GM21381 (cell line): ENCODE measurements around the gene C10orf71.

Experiments
- ATAC-seq: cut with Tn5 transposase; IDR thresholded peaks from one replicate; pipeline ENCODE4 v1.9.1; 2021; ENCODE audit warnings: mild to moderate bottlenecking, moderate library complexity; ENCODE audit not compliant: unreplicated experiment

The C10orf71 gene

DNA sequence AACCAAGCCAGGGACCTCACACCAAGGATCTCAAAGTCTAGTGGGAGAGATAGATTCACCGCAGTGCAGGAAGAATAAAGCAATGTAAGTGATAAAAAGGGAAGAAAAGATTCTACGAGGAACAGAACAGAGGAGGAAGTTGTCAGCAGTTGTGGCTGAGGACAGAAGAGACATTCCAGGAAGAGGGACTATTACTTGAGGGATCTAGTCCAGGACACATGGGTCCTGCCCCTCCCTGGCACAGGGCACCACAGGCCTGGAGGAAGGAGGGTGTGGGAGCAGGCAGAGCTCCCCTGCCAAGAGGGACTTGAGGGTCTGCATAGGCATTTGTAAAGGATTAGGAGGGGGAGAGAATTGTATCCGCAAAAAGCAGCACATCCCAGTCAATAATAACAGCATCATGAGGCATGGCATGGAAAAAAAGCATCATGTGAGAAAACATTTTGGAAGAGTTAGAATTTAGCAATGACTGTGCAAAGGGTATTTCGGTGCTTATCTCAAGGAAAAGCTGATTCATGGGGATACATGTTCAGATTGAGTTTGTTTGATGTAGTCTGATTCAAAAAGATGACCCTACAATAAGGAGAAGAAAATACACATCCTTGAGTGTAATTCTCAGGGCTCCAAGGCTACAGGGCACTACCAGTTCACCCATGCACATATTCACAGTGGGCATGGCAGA is 12.7 kb downstream of the C10orf71 start:
- no peak for ATAC-seq

DNA sequence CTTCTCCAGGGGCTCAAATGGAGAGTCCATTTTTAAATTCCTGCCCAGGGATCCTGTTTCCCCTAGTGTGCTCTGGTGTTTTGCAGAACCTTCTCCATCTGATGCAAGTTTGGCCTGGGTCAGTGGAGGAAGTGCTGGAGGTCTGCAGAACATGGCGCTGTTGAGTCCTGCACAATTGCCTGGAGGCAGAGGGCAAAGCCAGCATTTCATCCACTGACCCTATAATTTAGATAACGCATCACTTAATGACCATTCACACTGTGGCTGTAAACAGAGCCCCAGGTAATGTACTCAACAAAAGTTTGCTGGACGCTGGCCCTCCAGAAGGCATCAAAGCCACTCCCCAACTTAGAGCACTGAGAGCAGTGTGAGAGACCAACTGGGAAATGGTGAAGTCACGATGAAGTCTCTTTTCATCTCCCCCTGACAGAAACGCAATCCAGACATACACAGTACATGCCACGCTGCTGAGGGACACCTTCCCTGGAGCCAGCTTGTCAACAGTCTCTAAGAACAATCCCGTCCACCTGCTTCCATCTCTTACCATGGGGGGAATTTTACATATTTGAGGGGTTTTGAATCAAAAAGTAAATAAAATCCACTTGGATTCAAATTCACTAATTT is 13.4 kb downstream of the C10orf71 start:
- ATAC-seq = no peak

DNA sequence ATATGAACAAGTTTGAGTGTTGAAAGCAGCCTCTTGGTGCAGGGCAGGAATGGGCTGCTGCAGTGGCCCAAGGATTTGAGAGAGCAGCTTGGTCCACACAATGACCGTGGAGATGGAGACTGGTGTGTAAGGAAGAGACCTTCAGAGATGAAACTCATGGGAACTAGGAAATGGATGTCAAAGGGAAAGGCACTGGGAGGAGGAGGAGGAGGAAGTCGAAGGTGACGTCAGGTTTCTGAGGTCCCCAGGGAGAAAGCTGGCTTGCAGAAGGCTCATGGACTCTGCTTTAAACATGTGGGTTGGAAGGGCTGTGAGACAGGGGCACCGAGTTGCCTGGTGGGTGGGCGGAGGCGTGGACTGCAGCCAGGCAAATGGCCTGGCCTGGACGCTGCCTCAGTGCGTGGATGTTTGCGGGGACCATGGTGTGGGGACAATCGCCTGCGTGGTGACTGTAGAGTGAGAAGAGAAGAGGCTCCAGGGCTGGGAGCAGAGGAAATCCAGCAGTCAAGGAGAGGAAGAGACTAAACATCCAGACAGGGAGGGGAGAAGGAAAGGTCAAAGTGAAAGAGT is 14.6 kb downstream of the C10orf71 start:
- ATAC-seq = no peak

DNA sequence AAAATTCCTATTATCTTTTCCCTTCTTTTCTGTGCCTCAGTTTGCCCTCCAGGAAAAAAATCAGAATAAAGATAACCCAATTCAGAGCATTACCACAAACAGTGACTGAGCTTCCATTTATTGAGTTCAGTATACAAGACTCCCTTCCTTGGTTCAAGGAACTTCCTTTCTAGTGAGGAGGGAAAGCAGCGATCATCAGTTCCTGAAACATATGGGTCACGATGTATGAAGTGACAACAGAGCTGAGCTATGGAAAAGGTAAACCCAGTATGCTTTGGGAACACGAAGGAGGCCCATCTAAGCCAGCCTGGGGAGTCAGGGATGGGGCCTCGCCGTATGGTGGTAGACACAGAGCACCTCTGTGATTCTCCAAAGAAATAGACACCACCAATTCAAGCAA is 15.8 kb downstream of the C10orf71 start:
- no peak for ATAC-seq

DNA sequence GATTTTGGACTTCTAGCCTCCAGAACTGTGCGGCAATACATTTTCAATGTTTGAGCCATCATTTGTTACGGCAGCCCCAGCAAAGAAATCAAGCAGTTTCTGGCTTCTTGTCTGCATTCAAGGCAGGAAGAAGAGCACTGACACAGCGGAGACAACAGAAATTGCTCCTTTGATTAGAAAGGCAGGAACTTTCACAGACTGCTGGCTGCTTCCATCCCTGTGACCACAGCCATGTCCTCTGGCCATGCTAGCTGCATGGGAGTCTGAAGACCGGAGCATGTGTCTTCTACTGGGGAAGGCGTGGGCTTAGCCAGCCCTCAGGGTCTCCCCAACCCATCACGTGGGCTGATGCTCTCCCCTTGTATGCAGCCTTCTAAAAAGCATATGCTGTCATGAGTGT is 19.1 kb downstream of the C10orf71 start:
- no peak for ATAC-seq

DNA sequence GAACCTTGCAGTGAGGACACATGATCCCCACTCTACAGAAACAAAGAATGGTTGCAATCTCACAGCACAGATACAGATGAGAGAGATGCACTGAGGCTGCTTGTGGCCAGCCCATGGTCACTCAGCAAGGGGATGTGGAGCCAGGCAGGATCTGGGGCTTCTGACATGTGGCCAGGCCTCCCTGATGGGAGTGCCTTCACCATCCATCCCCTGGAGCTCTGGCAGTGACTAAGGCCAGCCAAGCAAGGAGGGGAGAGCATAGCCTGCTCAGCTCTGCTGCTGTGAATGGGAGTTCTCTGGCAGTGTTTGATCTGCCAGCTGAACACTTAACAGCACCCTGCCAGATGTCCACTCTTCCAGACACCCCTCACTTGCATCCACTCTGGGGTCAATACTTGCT is 19.8 kb downstream of the C10orf71 start:
- ATAC-seq = no peak

DNA sequence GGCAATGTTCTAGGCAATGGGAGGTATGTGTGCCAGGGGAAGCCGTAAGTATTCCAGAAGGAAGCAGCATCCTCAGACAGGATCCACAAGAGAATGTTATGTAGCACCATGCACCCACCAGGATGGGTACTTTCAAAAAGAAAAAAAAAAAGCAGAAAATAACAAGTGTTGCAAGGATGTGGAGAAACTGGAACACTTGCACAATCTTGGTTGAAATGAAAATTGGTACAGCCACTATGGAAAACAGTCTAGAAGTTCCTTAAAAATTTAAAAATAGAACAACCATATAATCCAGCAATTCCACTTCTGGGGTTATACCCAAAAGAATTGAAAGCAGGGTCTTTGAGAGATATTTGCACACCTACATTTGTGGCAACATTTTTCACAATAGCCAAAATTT is 20.2 kb downstream of the C10orf71 start:
- no peak for ATAC-seq

DNA sequence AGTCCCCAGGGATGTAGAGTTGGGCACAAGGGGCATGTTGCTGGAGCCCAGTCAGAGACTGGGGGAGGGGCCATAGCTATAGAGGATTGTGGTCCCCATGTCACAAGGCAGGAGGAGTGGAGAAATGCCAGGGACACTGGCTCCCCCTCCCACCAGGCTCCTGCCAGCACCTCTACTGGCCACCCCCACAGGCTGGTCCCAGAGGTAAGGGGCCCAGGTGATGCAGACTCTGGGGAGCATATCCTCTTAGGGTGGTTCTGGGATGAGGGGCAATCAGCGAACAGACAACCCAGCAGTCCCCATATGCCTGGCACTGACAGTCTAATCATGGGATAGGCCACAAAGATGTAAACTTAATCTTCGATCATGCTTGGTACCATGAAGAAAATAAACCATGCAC is 21.2 kb downstream of the C10orf71 start:
- no peak for ATAC-seq

DNA sequence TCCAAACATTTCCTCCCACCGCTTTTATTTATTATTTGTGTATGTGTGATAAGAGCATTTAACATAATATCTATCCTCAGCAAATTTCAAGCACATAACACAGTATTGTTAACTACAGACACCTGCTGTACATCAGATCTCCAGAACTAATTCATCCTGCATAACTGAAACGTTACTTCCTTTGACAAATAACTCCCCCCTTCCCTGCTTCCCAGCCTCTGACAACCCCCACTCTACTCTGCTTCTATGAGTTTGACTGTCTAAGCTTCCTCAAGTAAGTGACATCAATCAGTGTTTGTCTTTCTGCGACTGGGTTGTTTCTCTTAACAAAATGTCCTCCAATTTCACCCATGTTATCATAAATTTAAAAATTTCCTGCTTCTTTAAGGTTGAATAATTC is 22.1 kb downstream of the C10orf71 start:
- no peak for ATAC-seq

DNA sequence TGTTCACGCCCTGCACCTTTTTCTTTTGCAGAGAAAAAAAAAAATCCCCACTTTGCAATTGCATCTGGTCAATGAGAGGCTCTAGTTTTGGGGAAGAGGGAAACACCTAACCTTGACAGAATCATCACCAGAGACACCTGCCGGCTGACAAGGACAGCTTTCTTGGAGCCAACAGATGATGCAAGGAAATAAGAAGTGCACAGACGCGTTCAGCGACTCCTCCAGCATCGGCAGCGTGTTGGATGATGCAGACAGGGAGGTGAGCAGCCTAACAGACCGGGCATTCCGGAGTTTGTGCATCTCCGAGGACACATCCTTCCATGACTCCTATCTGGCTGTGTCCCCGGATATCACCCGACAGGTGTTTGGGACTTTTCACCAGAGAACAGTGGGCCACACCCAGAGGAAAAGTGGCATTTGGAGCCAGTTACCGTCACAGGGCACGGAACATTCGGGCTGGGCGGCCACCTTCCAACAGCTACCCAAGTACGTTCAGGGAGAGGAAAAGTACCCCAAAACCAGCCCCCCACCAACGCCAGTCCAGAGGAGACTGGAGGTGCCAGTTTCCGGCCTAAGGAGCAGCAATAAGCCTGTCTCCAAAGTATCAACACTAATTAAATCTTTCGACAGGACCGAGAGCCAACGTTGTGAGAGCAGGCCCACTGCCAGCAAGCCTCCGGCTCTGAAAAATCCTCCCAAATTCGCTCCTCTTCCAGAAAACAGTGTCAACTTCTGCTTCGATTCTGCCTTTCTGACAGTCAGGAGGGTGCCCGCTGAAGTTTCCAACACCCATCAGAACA is 23.6 kb downstream of the C10orf71 start:
- no peak for ATAC-seq

DNA sequence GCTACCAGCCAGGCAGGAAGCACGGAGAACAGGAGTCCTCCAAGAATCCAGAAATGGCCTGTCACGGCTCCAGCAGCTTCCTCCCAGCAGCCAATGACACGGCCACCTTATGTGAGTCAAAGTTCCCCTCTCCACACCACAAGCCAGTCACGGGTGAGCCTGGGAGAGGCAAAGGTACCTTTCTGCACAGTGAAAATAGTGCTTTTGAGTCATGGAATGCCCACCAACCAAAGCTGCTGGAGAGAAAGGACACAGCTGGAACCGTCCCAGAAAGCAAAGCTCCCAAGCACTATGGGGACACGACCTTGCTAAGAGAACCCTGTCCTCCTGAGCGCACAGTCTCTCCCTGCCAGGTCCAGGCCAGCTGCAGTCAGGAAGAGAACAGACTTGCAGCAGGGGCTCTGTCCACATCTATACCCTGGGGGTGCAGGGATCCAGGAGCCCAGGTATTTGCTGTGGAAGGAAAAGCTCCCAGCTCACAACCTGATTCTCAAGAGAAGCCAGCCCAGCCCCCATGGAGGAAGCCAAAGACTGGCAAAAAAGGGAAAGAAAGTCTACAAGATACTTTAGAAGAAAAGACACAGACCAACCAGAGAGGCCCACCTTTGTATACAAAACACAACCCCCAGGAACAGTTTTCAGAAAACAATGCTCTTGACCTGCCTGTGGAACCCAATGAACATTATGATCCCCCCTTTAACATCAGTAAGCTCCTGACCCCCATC is 24.4 kb downstream of the C10orf71 start:
- no peak for ATAC-seq

DNA sequence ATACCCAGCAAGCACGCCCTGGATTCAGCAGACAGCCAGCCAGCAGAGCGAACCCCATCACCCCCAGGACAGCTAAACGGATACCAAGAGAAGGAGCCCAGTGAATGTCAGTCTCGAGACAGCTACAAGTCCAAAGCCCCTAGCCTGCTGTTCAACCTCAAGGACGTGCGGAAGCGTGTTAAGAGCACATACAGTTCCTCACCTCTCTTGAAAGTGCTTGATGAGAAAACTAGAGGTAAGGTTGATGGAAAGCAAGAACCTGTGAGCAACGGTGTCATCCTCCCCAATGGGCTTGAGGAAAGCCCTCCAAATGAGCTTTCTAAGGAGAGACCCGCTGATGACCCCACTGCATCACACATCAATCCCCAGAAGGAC is 24.9 kb downstream of the C10orf71 start:
- ATAC-seq = no peak

DNA sequence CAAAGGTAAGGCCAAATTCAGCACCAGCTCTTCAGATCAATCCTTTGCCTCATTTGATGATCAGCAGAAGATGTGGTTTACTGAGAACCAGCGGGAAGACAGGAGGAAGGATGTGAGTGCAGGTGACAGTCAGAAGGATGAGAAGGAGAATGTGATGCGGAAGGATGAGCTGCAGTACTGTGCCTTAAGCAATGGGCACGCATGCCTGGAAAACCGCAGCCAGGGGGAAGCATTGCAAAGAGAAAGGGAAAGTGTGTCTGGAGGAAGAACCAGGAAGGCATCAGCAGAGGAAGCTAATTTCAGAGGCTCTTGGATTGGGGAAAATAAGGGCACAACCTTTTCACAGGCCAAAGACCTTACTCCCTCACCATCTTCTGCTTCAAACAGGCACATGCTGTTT is 25.7 kb downstream of the C10orf71 start:
- ATAC-seq = no peak

DNA sequence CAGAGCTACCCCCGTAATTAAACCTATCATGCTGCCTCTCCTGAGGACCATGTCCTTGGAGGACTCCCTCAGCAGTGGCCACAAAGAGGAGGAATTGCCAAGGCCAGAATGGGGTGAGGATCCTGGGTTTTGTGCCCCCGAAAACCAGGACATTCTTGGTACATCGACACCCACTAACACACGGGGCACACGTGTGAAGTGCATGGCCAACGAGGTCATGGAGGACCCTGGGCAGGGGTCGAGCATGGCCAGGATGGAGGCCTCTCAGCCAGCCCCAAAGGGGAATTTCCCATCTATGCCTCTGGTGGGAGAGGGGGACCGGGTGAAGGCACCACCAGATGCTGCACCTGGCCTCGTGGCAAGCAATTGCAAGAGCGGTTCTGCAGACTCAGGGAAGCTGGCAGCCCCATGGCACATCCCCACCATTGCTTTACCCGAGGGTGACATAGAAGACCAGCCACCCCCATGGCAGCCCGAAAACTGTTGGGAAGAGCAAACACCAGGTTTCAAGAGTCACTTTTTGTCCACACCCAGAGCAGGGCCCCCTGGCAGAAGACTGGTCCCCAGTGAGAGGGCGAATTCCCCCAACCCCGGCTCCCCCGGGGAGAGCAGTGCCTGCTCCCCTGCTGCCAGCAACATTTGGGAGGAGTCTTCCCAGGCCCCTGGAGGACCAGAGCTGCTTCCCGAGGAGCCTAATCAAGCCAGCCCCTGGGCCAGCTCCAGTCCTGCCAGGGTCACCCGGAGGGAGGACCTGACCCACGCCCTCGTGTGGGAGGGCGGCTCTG is 26.4 kb downstream of the C10orf71 start:
- ATAC-seq = no peak

DNA sequence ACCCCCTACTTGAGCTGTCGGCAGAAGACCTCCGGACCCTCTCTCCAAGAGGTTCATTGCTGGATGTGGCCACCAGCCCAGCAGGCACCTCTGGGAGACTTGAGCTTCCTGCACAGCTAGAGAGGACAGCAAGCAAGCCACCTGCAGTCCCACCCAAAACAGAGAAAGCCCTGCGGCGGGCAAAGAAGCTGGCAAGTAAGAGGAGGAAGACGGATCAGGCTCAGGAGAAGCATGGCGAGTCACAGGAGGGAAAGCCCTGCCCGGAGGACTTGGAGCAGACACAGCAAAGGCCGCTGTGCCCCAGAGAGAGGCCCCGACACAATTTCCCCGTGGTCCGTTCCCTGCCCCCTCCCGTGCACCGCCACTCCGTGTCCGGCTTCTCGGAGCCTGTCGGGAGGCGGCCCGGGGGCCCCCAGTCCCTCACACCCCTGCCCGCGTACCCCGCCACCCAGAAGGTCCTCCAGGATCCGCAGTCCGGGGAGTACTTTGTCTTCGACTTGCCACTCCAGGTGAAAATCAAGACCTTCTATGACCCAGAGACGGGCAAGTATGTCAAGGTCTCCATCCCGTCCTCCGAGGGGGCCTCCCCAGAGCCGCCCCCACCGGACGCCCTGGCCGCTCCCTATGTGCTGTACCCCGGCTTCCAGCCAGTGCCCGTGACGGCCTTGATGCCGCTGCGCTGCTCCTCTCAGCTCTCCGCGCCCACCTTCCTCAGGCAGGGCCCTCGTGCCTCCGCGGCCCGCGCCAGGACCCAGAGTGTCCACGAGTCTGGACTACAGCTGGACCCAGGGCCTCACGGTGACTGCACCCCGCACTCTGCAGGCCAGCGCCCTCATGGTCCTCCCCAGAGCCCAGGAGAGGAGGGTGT is 27.2 kb downstream of the C10orf71 start:
- ATAC-seq = no peak

DNA sequence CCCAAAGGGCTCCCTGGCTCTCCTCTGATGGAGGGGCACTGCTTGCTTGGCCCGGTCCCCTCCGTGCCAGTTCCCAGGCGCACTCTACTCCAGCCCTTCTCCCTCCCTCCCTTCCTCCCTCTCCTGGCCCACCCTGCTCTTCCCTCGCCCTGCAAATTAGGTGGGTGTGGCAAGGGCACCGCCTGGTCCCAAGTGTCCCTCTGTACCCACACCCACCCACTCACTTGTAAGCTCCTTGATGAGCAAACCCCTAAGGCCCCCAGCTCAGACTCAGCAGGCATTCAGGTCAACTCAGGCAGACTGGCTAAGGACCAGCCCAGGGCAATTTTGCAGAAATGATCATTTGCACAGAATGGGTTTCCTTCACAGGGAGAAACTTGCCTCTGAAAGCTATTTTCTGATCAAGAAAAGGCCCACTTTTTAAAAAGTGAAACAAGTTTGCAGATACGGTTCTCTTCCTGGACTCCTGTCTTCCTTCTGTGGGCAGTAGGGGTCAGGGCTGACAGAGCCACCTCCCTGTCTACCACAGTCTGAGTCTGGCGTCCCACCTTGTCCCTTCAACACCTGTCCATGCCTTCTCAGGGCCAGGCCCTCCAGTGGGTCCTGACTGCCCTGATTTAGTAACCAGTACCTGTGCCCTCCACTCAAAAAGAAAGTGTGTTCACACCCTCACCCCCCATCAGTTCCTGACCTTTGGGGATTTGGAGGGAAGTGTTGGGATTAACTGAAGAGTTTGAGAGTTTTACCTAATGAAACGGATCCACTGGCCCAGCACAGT is 28.3 kb downstream of the C10orf71 start:
- ATAC-seq = no peak

DNA sequence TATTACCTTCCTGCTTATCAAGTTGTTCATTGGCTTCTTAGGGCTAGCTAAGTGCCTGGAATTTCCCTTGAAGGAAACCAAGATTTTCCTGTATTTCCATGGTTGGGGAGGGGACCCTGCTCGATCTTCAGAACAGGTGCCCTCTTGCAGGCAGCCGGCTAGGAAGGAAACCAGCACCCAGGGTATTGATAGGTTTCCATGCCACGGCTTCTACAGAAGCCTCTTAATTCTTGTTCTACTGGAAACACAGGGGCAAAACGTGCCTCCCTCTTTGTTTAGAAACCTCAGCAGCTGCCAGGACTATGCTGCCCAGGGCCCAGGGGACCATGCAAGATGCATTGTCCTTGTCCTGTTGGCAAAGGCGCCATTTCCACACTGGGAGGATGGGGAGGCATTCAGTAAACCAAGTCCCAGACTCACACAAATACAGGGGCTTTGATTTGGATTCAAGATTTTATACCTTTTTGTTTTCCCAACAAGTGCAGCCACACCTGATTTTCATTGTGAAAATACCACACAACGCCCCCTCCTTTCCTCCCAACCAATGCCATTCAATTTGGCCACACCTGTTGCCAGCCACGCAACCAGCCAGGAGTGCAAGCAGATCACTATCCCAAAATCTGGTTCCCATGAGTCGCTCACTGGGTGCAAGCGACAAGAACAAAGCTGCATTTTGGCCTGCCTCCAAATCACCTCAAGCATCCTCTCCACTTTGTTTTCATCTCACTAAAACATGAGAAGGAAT is 29.6 kb downstream of the C10orf71 start:
- ATAC-seq = no peak

DNA sequence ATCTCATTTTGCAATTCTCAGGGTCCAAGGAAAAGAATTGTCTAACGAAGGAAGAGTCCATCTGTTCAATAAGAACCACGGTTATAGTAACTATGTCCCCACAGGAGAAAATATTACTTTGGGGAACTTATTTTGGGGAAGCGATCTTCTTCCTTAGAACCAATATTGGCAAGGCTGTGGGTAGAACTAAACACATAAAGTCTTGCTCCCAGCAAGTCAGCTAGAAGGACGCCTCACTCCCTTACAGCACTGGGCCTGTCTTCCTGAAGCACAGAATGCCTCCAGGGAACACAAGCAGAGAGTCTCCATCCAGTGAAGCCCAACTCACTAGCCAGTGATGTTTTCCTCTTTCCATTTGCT is 30.2 kb downstream of the C10orf71 start:
- no peak for ATAC-seq
